ENCODE results near the gene ARL2. TPM values are rescaled to one million over a fixed set of nuclear protein-coding genes. Genes with fewer than 3 reads are reported as not detected.

Gene ARL2
- total RNA-seq, 1 donor from 2014 or later, result 130 TPM

DNA sequence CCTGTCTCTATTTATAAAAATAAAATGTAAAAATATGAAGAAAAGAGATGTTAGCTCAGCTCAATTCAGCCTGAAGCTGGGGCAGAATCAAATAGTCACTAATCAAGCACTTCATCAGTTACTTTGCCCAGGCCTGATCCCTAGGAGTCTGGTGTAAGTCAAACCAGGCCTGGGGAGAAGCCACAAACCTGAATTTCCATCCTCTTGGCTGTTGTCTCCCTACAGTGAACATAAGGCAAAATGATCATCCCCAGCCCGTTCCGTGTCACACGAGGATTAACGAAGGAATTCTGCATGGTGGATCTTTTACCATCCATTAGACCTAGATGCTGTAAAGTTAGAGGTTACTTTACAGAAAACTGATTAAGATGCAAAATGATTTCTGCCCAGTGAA lies 50.9 kb downstream of the ARL2 start:
- intact Hi-C loops (cut with DNase I), result no loop called here
- no peak for ATAC-seq
- no peak for DNase-seq (ENCODE audit: low spot score)

DNA sequence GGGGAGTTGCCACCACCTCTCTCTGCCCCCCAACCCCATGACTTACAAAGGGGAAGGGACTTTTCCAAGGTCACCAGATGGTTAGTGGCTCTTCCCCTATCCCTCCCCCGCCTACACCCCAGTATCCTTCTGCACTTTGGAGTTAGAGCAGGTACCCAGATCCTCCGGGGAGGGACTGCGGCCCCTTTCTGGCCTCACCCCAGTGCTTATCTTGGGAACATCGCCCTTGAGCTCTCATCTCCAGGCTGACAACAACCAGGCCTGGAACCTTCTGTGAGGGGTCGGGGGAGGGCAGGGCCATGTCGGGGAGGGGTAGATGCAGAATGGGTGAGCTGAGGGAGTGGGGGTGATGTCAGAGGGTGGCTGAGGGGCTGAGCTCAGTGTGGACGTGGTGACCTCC lies 51.9 kb downstream of the ARL2 start:
- intact Hi-C loops (cut with DNase I), result no loop called here
- no peak for ATAC-seq
- DNase-seq (ENCODE audit: low spot score), result no peak

DNA sequence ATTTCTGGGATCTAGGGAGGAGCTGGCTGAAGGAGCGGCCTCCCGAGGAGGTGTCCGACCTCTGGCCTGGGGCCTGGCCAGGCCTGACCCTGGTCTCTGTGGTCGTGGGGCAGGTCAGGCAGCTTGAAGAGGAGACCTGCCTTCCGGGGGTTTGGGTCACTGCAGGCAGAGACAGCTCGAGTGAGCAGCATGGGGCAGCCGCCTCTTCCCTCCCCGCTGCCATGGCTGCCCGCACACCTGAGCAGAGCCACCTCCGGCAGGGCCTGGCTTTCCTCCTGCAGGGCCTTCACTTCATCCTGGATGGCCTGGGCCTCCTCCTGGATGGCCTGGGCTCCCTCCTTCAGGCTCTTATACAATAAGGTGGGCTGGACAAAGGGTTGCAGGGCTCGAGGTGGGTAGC lies 52.4 kb downstream of the ARL2 start:
- ATAC-seq (no peak), DNase-seq (ENCODE audit: low spot score) (no peak)
- intact Hi-C loops (cut with DNase I), result no loop called here

DNA sequence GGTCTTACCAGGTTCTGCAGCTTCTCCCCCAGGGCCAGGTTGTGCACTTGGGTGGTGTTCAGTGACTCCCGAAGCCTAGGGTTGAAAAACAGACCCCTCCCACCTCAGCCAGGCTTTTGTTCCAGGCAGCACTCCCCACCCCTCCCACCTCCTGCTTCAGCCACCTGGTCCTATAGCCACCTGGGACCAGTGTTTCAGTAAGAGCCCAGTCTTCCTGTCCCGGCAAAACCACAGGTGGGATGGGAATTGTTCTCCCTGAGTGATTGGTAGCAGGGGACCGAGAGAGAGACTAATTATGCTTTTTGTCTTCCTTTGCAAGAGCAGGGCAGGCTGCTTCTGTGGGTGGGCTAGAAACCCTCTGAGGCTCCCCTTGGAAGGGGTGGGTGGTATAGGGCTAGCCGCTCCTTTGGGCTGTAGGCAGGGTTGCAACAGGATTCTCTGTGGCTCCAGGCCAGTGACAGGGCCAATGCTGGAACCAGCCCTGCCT lies 52.9 kb downstream of the ARL2 start:
- ATAC-seq (peak; percentile 37), DNase-seq (ENCODE audit: low spot score) (no peak)
- intact Hi-C loops (cut with DNase I), result no loop called here

DNA sequence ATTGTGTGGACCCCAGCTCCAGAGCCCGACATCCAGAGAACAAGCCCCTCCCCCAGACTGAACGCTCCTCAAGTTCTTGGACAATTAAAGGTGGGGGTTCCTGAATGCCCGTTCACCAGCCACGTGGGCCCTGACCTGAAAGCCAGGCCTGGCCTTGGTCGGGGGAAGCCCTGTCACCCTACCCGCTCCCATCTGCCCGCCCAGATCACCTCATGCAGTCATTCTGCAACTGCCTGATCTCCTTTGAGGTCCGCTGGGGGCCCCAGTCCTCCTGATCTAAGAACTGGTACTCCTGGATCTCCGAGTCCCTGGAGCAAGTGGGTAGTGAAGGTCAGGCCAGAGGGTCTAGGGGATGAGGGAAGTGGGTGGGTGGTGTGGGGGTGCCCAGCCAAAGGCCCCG lies 53.5 kb downstream of the ARL2 start:
- intact Hi-C loops (cut with DNase I), result no loop called here
- DNase-seq (ENCODE audit: low spot score), result no peak
- no peak for ATAC-seq

DNA sequence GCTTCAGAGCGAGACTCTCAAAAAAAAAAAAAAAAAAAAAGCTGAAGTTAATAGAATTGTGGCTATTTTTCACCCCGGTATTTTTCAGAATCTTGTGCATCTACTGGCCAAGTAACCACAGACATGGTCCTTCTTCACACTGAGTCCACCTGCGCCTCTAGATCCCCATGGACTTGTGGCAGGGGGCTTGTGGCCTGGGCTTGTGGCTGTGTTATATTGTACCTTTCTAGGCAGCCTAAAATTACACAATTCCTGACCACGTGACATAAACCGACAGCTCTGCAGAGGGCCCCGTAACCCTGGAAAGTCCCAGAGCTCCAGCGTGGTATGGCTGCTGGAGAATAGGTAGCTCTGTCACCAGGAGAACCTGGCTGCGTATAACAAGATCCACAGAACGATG lies 55.3 kb downstream of the ARL2 start:
- intact Hi-C loops (cut with DNase I), result no loop called here
- ATAC-seq (no peak), DNase-seq (ENCODE audit: low spot score) (no peak)

Small RNA genes within 50 kb of the gene (microRNA-seq; reads per million reads assigned to microRNA genes)
- gene MIR6879, result not detected

Other genes with a start within 250 kb of the ARL2 start
- 366 TPM for gene SF1, start 235.6 kb upstream of the ARL2 start, total RNA-seq
- gene MAP4K2, start 210.9 kb upstream of the ARL2 start, total RNA-seq, result 18.0 TPM
- 17.7 TPM for gene MEN1, start 203.6 kb upstream of the ARL2 start, total RNA-seq
- gene CDC42BPG, start 169.5 kb upstream of the ARL2 start, total RNA-seq, result 0.58 TPM
- 64.5 TPM for gene EHD1, start 135.5 kb upstream of the ARL2 start, total RNA-seq
- 28.0 TPM for gene ATG2A, start 97.0 kb upstream of the ARL2 start, total RNA-seq
- gene PPP2R5B, start 89.5 kb upstream of the ARL2 start, total RNA-seq, result 21.1 TPM
- gene GPHA2, start 78.3 kb upstream of the ARL2 start, total RNA-seq, result not detected
- gene MAJIN, start 42.1 kb upstream of the ARL2 start, total RNA-seq, result not detected
- gene BATF2, start 17.2 kb upstream of the ARL2 start, total RNA-seq, result 2.9 TPM
- 34.4 TPM for gene SNX15, start 13.3 kb downstream of the ARL2 start, total RNA-seq
- 4.9 TPM for gene SAC3D1, start 27.1 kb downstream of the ARL2 start, total RNA-seq
- gene NAALADL1, start 44.4 kb downstream of the ARL2 start, total RNA-seq, result 14.7 TPM
- gene CDCA5, start 69.9 kb downstream of the ARL2 start, total RNA-seq, result 0.71 TPM
- gene ZFPL1, start 70.1 kb downstream of the ARL2 start, total RNA-seq, result 32.9 TPM
- 115 TPM for gene VPS51, start 82.1 kb downstream of the ARL2 start, total RNA-seq
- 18.2 TPM for gene TM7SF2, start 97.7 kb downstream of the ARL2 start, total RNA-seq
- gene ZNHIT2, start 103.5 kb downstream of the ARL2 start, total RNA-seq, result 6.8 TPM
- 722 TPM for gene FAU, start 108.0 kb downstream of the ARL2 start, total RNA-seq
- 32.1 TPM for gene MRPL49, start 108.2 kb downstream of the ARL2 start, total RNA-seq
- 75.9 TPM for gene SYVN1, start 120.4 kb downstream of the ARL2 start, total RNA-seq
- not detected for gene SPDYC, start 156.1 kb downstream of the ARL2 start, total RNA-seq
- gene CAPN1, start 167.8 kb downstream of the ARL2 start, total RNA-seq, result 125 TPM
- 5.5 TPM for gene POLA2, start 247.8 kb downstream of the ARL2 start, total RNA-seq

Data from sciatic nerve (tissue), 2 donors.